Sigmoid colon (tissue), 3 donors: ENCODE results near the gene FAM168A.

Source experiments
- CTCF ChIP-seq, 4 experiments: fragments of 450-650 bp in 3 of 4; fragments of 200-600 bp in 1 of 4; IDR thresholded peaks; one replicate each; pipeline ENCODE4 v1.5.1; 2016 to 2019; ENCODE audit warnings: antibody characterized with exemption in 4 of 4, mild to moderate bottlenecking in 3 of 4, moderate library complexity in 2 of 4
- POLR2A ChIP-seq, 2 donors: fragments of 450-650 bp; IDR thresholded peaks; one replicate each; pipeline ENCODE4 v1.6.1; 2016; ENCODE audit warnings: antibody characterized with exemption in 2 of 2, mild to moderate bottlenecking in 2 of 2, moderate library complexity in 2 of 2

DNA sequence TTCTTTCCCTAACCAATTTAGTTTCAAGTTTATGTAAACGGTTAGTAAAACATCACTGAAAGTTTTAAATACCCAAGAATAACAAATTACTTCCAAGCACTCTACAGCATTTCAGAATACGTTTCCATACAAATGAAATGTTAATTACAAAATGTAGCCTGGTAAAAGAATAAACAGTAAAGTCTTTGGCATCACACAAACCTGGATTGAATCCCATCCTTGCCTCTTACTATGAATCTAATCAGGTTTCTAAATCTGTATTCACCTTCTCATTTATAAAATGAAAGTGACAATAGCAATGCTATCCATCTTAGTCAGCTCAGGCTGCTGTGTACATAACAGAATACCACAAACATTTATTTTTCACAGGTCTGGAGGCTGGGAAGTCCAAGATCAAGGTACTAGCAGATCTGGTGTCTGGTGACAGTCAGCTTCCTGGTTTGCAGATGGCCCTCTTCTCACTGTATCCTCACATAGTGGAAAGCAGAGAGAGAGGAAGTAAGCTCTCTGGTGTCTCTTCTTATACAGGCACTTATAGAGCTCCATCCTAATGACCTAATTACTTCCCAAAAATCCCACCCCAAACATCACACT is 19.2 kb downstream of the FAM168A start:
- no peak for TF ChIP-seq POLR2A (IDR thresholded peaks at IDR 0.05)
- TF ChIP-seq CTCF (IDR thresholded peaks at IDR 0.05): no peak
